Subcutaneous adipose tissue (tissue), 4 donors: Measurements from ENCODE around the gene LMAN1L. TPM values are rescaled to one million over a fixed set of nuclear protein-coding genes. Genes with fewer than 3 reads are reported as not detected.

Experiments
- CTCF ChIP-seq: fragments of 450-650 bp; IDR thresholded peaks from one replicate; pipeline ENCODE4 v1.5.1; 2016; ENCODE audit warnings: low read depth, mild to moderate bottlenecking, control low read depth, antibody characterized with exemption, moderate library complexity
- total RNA-seq, 4 donors: library from RNA; depleted of rRNA; stranded (reverse); fragments of >200 nt; gene quantifications; one replicate each; pipeline ENCODE4 v1.1.0, GENCODE V29; 2016

Gene LMAN1L
- total RNA-seq, 4 donors from 2014 or later = not detected

GRCh38 chr15:74799255-74799855 lies 13.3 kb upstream of the LMAN1L start:
- TF ChIP-seq CTCF = no peak

DNA sequence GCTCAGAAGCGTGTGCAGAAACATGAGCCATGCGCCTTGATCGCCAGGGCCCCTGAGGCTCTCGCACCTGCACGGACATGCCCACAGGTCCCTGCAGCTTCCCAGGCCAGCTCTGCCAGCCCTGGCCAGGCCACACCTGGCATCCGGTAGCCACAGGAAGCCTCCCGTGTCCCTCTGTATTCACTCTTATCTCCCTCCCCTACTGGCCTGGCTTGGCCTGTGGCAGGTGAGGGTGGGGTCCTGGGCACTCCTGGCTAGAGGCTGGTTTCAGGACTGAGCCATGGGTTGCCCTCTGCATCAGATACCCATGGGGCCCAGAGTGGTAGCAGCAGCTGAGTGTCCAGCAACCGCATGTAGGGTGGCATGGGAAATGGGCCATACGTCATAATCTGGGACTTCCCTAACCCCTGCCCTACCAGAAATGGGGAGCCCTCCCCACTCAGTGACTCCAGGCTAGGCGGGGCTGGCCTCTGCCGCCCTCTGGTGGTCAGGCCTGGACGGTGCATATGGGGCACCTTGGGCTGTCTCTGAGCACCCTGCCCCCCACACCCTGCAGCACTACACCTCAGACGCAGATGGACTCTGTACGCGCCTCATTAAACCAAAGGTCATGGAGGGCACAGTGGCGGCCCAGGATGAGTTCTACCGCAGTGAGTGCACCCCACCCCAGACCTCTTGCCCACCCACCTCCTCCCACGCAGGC lies 12.6 kb upstream of the LMAN1L start:
- no peak for TF ChIP-seq CTCF

DNA sequence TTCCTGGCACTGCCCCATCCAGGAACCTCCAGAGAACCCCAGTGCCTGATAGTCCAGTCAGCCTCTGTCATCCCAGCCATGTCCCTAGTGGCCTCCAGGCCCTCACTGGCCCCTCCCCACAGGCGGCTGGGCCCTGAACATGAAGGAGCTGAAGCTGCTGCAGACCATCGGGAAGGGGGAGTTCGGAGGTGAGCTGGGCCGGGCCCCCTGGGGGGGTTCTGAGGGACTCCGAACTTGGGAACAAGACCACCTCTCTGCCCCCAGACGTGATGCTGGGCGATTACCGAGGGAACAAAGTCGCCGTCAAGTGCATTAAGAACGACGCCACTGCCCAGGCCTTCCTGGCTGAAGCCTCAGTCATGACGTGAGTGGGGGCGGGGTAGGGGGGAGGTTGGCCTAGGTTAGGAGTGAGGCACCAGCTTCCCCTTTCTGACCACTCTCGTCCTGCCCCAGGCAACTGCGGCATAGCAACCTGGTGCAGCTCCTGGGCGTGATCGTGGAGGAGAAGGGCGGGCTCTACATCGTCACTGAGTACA lies 12.0 kb upstream of the LMAN1L start:
- TF ChIP-seq CTCF = no peak

GRCh38 chr15:74801311-74801997 lies 11.2 kb upstream of the LMAN1L start:
- TF ChIP-seq CTCF = no peak

DNA sequence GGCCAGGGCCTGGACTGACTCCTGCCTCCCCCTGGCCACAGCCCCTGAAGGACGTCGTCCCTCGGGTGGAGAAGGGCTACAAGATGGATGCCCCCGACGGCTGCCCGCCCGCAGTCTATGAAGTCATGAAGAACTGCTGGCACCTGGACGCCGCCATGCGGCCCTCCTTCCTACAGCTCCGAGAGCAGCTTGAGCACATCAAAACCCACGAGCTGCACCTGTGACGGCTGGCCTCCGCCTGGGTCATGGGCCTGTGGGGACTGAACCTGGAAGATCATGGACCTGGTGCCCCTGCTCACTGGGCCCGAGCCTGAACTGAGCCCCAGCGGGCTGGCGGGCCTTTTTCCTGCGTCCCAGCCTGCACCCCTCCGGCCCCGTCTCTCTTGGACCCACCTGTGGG lies 10.3 kb upstream of the LMAN1L start:
- no peak for TF ChIP-seq CTCF

GRCh38 chr15:74802862-74803447 lies 9.7 kb upstream of the LMAN1L start:
- TF ChIP-seq CTCF = no peak

DNA sequence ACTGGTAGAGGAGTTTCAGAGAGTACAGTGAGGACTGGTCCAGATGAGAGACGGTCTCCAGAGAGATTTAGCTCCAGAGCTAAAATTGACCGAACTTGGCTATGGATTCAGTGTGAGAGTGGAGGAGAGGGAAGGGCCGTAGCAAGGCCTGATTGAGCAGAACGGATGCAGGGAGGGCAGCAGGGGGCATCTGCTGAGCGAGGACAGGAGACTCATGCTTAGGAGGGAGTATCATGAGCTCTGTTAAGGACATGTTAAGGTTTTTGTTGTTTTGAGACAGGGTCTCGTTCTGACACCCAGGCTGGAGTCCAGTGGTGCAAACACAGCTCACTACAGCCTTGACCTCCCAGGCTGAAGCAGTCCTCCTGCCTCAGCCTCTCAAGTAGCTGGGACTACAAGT lies 7.7 kb upstream of the LMAN1L start:
- no peak for TF ChIP-seq CTCF
